Dermis blood vessel endothelial cell (primary cell): ENCODE results near the gene TAT. TPM values are rescaled to one million over a fixed set of nuclear protein-coding genes. Genes with fewer than 3 reads are reported as not detected.
"Not testable (repeated sequence)": the region's sequence is repeated elsewhere in the genome, so short reads cannot be mapped to it uniquely, and the experiment has no call there.

Experiments used
- DNase-seq: peaks from one replicate; pipeline ENCODE4 v3.0.0; 2010
- total RNA-seq: library from RNA; depleted of rRNA; stranded (reverse); fragments of >200 nt; gene quantifications from 2 replicates; pipeline ENCODE4 v1.2.3, GENCODE V29; 2014

The TAT gene
- total RNA-seq, 1 donor from 2014 or later, result not detected

DNA sequence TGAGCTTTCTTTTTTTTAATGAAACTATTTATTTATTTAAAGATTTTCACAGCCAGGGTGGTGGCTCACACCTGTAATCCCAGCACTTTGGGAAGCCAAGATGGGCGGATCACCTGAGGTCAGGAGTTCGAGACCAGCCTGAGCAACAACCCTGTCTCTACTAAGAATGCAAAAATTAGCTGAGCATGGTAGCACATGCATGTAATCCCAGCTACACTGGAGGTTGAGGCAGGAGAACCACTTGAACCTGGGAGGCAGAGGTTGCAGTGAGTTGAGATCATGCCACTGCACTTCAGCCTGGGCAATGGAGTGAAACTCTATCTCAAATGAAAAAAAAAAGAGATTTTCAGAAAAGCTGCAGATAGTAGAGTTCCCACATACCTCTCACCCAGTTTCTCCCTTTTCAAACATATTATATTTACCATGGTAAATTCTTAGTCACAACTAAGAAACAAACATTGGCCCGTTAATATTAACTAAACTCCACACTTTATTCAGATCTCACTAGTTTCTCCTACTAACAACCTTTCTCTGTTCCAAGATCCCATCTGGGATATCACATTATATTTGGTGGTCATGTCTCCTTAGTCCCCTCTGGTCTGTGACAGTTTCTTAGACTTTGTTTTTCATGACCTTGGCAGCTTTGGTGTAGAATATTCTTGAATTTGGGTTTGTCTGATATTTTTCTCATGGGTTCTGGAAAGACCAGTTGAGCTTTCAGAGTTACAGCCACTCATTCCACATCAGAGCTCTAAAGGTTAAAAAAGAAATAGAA is 7.8 kb upstream of the TAT start:
- DNase-seq, result no peak

GRCh38 chr16:71582553-71582848 is 5.6 kb upstream of the TAT start:
- DNase-seq, result not testable (repeated sequence)

DNA sequence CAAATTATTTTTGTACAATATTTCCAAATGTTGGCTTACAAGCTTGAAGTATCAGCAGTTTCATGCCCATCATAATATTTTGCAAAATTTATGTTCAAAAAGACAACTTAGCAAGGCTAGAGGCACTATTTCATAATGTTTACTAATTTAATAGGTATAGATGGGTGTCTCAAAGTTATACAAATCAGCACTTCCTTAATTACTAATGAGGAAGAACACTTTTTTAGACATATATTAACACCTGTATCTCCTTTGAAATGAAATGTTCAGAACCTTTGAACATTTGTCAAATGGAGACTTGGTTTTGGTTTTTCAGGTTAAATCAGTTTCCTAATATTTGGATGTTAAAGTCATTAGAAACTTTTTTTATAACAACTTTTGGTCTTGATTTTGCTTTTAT is 2.2 kb downstream of the TAT start:
- DNase-seq, result no peak

DNA sequence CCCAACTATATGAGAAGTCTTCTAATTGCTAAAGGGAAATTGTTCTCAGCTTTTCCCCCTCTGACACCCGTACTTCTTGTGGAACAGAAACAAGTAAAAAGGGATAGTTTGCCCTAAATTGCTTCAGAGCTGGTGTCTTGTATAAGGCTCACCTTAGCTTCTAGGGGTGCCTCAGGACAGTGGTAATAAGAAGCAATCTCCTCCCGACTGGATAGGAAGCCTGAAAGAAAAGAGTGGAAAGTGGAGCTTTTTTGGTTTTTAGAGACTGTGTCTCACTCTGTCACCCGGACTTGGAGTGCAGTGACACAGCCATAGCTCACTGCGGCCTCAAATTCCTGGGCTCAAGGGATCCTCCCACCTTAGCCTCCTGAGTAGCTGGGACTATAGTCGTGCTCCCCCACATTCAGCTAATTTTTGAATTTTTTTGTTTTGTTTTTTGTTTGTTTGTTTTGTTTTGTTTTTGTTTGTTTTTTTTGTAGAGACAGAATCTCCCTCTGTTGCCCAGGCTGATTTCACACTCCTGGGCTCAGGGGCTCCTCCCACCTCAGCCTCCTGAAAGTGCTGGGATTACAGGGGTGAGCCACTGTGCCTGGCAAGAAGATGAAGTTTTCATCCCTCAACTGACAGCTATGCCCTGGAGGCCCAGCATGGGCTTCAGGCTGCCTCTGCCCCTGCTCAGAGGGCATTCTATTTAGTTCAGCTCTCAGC is 3.4 kb downstream of the TAT start:
- DNase-seq, result no peak

- DNase-seq, result no peak
Observed at GRCh38 chr16:71572497-71573116, 4.3 kb downstream of the TAT start.

DNA sequence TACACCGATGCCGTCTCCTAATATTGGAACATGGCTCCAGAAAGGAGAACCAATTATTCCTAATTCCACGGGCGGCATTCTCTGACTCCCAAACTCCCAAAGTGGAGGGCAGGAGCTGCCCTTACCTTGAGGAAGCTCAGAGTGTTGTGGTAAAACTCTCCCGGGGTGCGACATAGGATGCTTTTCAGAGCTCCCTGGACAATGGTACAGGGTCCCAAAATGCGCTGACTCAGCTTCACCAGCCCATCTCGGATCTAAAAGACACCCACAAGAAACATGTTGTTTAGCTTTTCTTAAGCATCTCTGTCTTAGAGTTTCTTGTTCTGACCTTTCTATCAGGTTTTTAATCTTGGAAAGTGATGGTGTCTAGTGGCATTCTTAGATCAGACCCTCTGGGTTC is 6.7 kb downstream of the TAT start:
- no peak for DNase-seq

- no peak for DNase-seq
Observed at GRCh38 chr16:71569621-71570020, 7.3 kb downstream of the TAT start.

DNA sequence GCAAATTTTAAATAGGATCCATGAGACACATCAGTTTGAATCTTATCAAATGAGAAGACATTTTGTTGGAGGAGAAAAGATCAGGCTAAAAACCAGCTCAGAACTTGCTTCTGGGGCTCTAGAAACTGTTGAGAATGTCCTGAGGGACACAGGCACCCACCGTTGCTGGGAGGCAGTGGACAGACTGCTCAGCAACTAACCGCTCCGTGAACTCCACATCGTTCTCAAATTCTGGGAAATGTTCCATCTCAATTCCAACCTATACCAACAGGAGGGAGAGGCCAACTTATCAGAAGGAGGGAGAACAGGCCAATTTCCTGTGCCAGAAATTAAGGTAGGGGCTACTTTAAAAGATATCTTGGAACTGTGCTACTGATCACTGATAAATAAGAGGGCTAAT is 8.3 kb downstream of the TAT start:
- no peak for DNase-seq

GRCh38 chr16:71567931-71568330 is 9.0 kb downstream of the TAT start:
- no peak for DNase-seq

- no peak for DNase-seq
Observed at GRCh38 chr16:71565812-71566700, 10.8 kb downstream of the TAT start.

GRCh38 chr16:71564335-71564967 is 12.4 kb downstream of the TAT start:
- DNase-seq, result no peak

GRCh38 chr16:71562552-71562951 is 14.3 kb downstream of the TAT start:
- DNase-seq, result no peak

GRCh38 chr16:71561886-71562285 is 15.0 kb downstream of the TAT start:
- DNase-seq, result not testable (repeated sequence)

GRCh38 chr16:71559855-71560254 is 17.0 kb downstream of the TAT start:
- DNase-seq, result no peak

DNA sequence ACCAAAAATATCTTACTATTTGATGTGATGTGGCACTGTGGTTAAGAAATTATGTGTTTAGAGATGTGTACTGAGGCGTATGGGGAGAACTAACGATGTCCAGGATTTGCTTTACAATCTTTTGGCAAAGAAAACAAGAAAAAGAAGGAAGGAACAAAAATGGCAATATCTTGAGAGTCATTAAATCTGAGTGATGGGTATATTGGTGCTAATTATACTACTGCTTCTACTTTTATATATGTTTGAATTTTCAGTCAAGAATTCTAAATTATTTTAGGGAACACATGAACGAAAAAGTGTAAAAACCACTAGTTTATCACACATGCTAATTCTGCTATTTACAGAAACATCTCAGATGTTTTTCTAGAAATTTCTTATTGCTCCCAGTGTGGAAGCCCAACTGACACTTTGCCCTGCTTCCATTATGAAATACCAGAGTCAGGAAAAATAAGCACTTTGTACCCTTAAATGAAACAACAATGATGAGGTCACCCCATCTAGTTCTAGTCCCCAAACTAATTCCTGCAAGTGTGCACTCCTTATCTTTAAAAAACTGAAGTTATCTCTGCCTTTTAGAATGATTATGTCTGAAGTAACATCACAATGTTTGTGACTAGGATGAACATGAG is 18.8 kb downstream of the TAT start:
- DNase-seq, result no peak

- no peak for DNase-seq
Observed at GRCh38 chr16:71557299-71557698, 19.6 kb downstream of the TAT start.

DNA sequence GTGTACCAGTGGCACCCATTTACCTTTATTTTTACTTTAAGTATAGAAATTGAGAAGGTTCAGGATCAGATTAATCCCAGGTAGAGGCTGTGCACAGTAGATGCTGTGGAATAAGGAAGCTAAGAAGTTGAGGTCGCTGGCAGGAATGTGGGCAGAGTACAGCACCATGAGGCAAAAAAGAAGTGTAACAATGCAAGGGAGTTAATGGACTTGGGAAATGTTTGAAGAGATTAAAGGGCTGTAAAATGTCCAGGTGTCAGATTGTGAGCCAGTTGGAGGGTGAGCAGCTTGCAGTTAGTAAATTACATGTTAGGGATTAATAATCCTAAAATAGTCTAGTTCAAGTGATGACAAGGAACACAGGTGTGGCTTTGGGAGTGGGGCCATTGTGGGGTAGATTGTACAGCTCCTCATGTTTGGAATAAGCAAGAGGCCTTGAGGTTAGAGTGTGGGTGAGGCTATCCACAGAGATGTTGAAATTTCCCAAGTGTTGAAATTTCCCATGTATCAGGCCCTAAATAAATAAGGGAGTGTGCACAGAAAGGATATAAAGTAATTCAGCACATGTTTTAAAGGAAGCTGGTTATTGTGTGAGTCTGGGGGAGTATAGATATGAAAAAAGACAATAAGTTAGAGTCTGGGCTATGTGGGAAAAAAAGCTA is 21.5 kb downstream of the TAT start:
- DNase-seq, result no peak

DNA sequence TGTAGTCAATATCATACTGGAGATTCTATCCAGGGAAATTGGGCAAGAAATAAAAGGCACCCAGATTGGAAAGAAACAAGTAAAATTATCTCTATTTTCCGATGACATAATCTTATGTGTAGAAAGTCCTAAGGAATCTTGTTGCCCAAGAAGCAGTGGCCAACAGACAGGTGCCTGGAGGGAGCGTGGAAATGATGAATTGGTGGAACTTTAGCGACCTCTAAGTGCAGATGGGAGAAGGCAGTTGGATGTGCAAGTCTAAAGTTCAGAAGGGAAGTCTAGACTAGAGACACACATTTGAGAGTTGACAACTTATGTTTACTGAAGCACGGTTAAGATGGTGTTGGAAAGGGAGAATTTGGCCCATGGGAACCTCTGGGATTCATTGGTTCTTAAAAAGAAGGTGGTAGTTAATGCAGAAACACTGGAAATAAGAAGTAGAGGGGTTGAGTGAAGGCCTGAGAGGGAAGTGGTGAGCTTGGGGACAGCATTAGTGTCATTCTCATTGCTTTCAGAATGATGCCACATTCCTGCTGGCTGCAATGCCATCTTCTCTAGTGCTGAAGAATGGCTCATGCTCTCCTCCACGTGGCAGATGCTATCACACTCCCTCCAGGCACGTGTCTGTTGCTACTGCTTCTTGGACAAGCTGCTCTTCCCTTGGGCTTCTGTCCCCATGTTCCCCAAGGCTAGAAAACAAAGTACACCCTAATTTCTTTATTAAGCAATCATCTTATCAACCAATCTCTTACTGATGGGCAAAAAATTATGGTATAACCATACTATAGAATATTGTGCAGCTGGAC is 24.0 kb downstream of the TAT start:
- no peak for DNase-seq

DNA sequence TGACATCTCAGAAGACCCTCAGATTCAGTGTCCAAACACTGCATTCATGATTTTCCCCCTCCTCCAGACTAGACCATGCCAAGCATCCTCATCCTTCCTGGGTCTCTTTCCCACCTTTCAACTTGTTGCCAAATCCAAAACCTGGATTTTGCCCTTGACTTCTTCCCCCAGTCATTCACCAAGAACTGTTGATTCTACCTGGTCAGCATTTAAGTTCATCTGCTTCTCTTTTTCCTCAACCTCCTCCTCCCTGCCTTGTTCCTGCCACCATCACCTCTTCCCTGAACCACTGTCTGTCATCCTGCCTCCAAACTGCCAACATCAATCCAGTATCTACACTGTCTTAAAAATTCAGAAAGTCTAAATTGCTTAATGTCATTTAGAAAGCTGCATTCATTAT is 29.7 kb downstream of the TAT start:
- no peak for DNase-seq

- peak; percentile 48 for DNase-seq
Observed at GRCh38 chr16:71542377-71542776, 34.5 kb downstream of the TAT start.

DNA sequence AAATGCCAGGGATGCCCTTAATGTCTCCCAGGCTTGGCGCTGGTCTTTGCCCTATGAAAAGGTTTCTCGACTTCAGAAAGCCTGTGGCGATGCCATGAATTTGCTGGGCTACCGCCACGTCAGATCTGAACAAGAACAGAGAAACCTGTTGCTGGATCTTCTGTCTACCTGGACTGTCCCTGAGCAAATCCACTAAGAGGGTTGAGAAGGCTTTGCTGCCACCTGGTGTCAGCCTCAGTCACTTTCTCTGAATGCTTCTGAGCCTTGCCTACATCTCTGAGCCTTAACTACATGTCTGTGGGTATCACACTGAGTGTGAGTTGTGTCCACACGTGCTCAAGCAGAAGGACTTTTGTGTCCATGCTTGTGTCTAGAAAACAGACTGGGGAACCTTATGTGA is 39.2 kb downstream of the TAT start:
- peak; percentile 67 for DNase-seq
